NCI-H510A (cell line): ENCODE results near the gene TMEM121.
"Not testable (repeated sequence)": the region's sequence is repeated elsewhere in the genome, so short reads cannot be mapped to it uniquely, and the experiment has no call there.

ENCODE experiments used
- DNase-seq: peaks from one replicate; lab custom pipeline; 2025; lab: John Stamatoyannopoulos, UW

The TMEM121 gene

GRCh38 chr14:105547072-105547471, 20.7 kb downstream of the TMEM121 start:
- not testable (repeated sequence) for DNase-seq

- DNase-seq, result no peak
These were observed 21.4 kb downstream of the TMEM121 start for GRCh38 chr14:105547741-105548169.

- no peak for DNase-seq
These were observed 23.1 kb downstream of the TMEM121 start for GRCh38 chr14:105549481-105549880.

DNA sequence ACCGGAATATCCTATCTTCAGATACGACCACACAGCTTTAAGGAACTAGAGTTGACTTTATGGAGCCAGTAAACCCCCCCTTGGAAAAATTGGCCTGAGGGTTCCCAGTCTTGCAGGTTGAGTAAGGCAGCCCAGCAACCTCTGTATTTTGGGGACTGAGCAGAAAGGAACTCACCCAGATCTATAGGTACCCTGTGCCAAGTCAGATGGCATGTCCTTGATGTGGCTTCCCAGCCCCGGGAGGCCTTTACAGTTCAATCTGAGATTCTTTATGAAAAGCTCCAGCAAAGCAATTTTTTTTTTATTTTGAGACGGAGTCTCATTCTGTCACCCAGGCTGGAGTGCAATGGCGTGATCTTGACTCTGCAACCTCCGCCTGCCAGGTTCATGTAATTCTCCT, 27.6 kb downstream of the TMEM121 start:
- DNase-seq, result no peak

GRCh38 chr14:105554523-105554922, 28.1 kb downstream of the TMEM121 start:
- DNase-seq, result no peak

DNA sequence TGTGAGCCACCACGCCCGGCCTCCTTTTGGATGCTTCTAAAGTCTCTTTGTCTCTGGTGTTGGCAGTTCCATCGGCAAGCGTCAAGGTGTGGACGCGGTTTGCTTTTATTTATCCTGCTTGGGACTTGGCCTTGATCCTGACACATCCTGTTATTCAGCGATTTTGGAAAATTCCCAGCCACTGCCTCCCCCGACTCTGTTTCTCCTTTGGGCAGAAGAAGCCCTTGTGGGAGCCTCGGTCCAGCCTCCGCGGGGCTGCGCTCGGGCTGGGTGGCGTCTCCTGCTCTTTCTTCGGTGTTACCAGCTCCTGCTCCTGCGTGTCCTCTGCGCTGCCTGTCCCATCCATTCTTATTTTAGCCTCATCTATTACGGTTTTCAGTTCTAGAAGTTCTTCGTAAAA, 31.3 kb downstream of the TMEM121 start:
- DNase-seq, result not testable (repeated sequence)

DNA sequence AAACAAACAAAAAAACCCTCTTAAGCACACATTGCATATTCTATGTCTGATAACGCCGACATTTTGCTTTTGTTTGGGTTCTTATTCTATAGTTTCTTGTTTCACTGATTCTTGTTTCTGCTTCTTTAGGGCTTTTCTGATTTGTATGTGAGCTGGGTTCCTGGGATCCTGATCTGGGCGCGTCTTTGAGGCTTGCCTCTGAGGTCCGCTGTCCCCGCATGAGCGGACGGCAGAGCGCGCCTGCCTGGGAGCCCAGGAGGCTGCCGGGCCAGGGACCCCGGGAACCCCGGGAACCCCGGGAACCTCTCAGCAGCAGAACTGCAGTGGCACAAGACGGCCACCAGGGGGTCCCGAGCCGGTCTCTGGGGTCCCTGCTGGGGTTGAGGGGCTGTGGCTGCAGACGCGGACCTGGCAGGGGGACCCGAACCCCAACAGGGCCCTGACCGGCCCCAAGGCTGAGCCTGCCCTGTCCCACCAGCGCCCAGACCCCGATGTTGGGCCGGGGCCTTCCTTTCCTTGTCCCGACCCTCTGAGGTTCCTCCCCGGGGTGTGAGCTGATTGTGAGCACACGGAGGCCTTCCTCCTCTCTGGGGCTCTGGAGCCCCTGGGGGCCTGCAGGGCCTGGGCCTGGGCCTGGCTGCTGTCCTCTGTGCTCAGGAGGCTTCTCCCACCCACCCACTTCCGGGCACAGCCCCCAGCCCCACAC, 32.2 kb downstream of the TMEM121 start:
- DNase-seq, result not testable (repeated sequence)

DNA sequence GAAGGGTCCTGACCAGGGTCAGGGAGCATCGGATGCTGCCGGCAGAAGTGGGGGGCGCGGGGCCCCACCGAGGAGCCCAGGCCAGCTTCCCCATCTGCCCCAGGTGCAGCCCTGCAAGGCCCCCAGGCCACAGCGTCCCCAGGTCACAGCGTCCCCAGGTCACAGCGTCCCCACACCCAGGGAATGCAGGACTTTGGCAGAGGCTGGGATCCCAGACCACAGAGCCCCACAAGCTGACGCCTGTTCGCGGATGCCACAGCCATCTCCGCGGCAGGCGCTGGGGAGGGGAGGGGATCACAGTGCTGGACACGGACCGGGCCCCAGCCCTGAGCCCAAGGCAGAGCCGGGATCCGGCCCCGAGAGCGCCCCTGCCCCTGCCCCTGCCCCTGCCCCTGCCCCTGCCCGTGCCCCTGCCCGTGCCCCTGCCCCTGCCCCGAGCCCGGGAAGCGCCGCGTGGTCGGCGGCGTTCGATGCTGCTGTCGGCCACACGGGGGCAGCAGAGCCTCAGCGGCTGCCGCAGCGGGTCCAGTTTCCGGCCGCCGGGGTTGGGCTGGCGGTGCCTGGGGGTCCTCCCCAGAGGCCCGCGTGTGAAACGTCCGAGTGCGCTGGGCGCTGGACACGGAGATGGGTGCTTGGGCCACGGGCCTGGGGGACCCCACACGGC, 33.1 kb downstream of the TMEM121 start:
- not testable (repeated sequence) for DNase-seq

- DNase-seq, result not testable (repeated sequence)
These were observed 33.8 kb downstream of the TMEM121 start for GRCh38 chr14:105560048-105560669.

DNA sequence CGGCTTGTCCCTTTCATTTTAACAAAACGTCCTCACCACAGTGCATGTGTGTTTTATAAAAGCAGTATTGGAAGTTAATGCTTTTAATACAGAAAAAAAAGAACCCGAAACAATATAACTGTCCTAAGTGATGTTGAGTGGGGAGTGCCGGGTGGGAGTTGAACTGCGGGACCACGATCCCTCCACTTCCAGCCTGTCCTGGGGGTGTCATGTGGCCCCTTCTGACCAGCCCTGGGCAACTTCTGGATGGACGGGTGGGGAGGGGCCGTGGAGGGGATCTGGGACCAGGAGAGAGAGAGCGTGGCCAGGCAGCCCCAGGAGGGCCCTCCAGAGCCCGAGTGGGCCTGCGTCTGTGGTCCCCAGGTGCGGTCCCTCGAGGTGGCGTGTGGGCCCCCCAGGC, 35.0 kb downstream of the TMEM121 start:
- not testable (repeated sequence) for DNase-seq

- no peak for DNase-seq
These were observed 36.4 kb downstream of the TMEM121 start for GRCh38 chr14:105562713-105563346.

- DNase-seq, result no peak
These were observed 37.0 kb downstream of the TMEM121 start for GRCh38 chr14:105563347-105563737.

GRCh38 chr14:105564536-105564935, 38.2 kb downstream of the TMEM121 start:
- DNase-seq, result not testable (repeated sequence)

DNA sequence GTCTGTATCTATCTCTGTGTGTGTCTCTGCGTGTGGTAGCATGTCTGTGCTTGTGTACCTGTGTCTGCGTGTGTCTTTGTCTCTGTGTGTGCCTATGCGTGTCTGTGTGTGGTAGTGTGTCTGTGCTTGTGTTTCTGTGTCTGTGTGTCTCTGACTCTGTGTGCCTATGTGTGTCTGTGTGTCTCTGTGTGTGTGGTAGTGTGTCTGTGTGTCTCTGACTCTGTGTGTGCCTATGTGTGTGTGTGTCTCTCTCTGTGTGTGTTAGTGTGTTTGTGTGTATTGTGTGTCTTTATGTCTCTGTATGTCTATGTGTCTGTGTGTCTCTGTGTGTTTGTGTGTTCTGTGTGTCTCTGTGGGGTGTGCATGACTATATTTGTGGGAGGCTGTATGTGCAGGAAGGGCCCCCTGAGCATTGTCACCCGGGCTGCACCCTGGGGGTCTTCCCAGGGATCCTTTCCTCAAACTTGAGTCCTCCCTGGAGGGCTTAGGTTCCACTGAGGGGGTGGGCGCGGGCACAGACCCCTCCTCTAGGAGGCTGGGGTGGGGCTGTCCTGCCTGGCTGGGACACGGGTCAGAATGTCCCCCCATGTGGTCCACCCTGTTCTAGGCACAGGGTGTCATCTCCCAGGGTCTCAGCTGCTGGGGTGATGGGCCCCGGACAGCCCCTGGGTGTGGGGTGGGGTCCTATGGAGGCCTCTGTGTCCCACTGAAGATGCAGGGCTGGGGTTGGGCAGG, 39.0 kb downstream of the TMEM121 start:
- not testable (repeated sequence) for DNase-seq

DNA sequence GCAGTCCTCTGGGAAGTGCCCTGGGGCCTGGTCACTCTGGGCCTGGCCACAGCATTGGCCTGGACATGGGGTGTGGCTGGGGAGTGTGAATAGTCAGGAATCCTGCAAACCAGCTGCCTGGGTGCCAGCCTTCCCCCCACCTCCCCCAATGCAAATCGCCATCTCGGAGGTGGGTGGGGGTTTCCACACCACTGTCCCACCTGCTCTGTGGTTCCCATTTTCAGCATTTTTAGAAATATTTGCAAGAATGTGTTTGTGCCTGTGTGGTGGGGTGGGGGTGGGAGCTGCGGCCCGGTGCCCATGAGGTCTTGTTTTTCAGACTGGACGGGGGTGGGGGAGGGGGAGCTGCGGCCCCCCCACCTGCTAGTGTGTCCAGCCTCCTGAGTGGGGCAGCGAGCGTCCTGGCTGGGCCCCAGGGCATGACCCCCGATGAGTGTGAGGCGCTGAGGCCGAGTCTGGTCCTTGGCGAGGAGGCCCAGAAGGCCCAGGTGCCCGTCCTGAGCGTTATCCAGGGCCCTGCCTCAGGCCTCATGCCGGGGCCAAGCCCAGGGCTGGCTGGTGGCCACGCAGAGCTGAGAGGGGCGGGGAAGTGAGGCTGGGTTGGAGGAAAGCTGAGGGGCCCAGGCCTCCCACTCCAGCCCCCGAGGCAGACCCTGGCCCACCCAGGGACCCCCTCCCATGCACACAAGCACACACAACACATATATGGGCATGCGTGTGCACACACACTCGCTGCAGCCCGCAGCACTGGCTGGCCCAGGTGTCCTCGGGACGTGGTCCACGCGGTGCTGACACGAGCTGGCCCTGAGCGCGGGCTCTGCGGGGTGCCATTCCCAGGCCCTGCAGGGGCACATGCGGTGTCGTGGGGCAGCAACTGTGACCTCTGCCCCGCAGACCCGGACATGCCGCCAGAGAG, 40.1 kb downstream of the TMEM121 start:
- not testable (repeated sequence) for DNase-seq

- DNase-seq, result not testable (repeated sequence)
These were observed 41.1 kb downstream of the TMEM121 start for GRCh38 chr14:105567164-105568103.

DNA sequence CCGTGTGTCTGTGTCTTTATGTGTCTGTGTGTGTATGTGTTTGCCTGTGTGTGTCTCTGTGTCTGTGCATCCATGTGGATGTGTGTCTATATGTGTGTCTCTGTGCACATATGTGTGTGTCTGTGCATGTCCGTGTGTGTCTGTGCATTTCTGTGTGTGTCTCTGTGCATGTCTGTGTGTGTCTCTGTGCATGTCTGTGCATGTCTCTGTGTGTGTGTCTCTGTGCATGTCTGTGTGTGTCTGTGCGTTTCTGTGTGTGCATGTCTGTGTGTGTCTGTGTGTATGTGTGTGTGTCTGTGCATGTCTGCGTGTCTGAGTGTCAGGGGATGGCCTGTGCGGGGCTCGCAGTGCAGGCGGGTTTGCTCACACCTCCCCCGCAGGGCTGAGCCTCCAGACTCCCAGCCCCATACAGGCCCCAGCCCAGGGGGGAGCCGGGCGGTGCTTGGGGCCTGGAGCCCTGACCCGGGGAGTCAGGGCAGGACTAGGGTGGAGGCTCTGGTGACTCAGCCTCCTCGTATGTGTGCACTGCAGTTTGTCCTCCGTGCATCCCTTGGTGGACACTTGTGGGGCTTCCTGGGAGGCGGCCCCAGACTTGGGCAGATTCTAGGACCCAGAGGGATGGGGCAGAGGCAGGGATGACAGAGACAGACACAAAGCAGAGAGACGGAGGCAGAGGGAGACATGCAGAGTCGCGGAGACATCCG, 41.9 kb downstream of the TMEM121 start:
- not testable (repeated sequence) for DNase-seq

GRCh38 chr14:105568859-105569766, 42.7 kb downstream of the TMEM121 start:
- no peak for DNase-seq
